Middle frontal gyrus (tissue), 1 donor: ENCODE data around the gene ZNF782.
"Not testable (repeated sequence)": the region's sequence is repeated elsewhere in the genome, so short reads cannot be mapped to it uniquely, and the experiment has no call there.

Source experiments
- DNase-seq: peaks from one replicate; pipeline ENCODE4 v3.0.0-alpha.2; 2015; ENCODE audit warnings: low spot score; ENCODE audit errors: extremely low spot score

The ZNF782 gene

GRCh38 chr9:96853781-96854650, at the start of gene ZNF782:
ZNF782 (minus strand) TSS chr9:96854514; CDS start chr9:96851961, 2,553 bp downstream.
- peak; percentile 90 for DNase-seq

GRCh38 chr9:96900010-96900409, 45.7 kb upstream of the ZNF782 start:
- DNase-seq, result not testable (repeated sequence)

- no peak for DNase-seq
These were observed 37.8 kb upstream of the ZNF782 start for GRCh38 chr9:96892131-96892530.

- DNase-seq, result no peak
These were observed 34.3 kb upstream of the ZNF782 start for GRCh38 chr9:96888591-96888990.

GRCh38 chr9:96885424-96885823, 31.1 kb upstream of the ZNF782 start:
- no peak for DNase-seq

GRCh38 chr9:96884443-96884842, 30.1 kb upstream of the ZNF782 start:
- no peak for DNase-seq

GRCh38 chr9:96883922-96884321, 29.6 kb upstream of the ZNF782 start:
- DNase-seq, result no peak

GRCh38 chr9:96877269-96877668, 23.0 kb upstream of the ZNF782 start:
- no peak for DNase-seq

GRCh38 chr9:96875461-96876142, 21.3 kb upstream of the ZNF782 start:
- DNase-seq, result peak; percentile 69

- no peak for DNase-seq
These were observed 20.7 kb upstream of the ZNF782 start for GRCh38 chr9:96874947-96875460.

GRCh38 chr9:96874201-96874785, 20.0 kb upstream of the ZNF782 start:
- no peak for DNase-seq

GRCh38 chr9:96871176-96871575, 16.9 kb upstream of the ZNF782 start:
- DNase-seq, result no peak

GRCh38 chr9:96868709-96869108, 14.4 kb upstream of the ZNF782 start:
- DNase-seq, result no peak

GRCh38 chr9:96867079-96867804, 12.9 kb upstream of the ZNF782 start:
- no peak for DNase-seq

- DNase-seq, result not testable (repeated sequence)
These were observed 10.9 kb upstream of the ZNF782 start for GRCh38 chr9:96865240-96865639.

GRCh38 chr9:96859461-96860198, 5.3 kb upstream of the ZNF782 start:
- DNase-seq, result no peak

- DNase-seq, result no peak
These were observed 4.4 kb upstream of the ZNF782 start for GRCh38 chr9:96858670-96859069.

GRCh38 chr9:96858018-96858573, 3.8 kb upstream of the ZNF782 start:
- no peak for DNase-seq

- peak; percentile 56 for DNase-seq
These were observed 2.3 kb upstream of the ZNF782 start for GRCh38 chr9:96856363-96857286.
